HEK293 (cell line): ENCODE measurements around the gene ATAD2B.

Experiments
- CTCF ChIA-PET: fragments of 350-600 bp; formaldehyde crosslinking; extraction: SDS; loops from one replicate; lab custom pipeline; 2021; ENCODE audit warnings: antibody characterized with exemption; lab: Yijun Ruan, JAX
- POLR2A ChIA-PET: fragments of 300-600 bp; formaldehyde crosslinking; extraction: SDS; loops from one replicate; lab custom pipeline; 2020; ENCODE audit warnings: antibody characterized with exemption, inconsistent platforms; lab: Yijun Ruan, JAX
- H3K27ac ChIP-seq: fragments of 200-500 bp; sonication (Bioruptor generic); 2 replicates; pipeline ENCODE4 v1.5.1; 2014; ENCODE audit warnings: low read depth, low read length, control low read depth, inconsistent platforms; ENCODE audit errors: extremely low read depth
- H3K36me3 ChIP-seq, 2 experiments: fragments of 200-500 bp in 1 of 2; sonication (Bioruptor generic) in 1 of 2; 1 replicate in 1 of 2; 2 replicates in 1 of 2; pipeline ENCODE4 v1.5.1; 2014 to 2017; ENCODE audit warnings: inconsistent platforms in 2 of 2, low read length in 2 of 2; ENCODE audit not compliant: control insufficient read depth in 2 of 2, insufficient read depth in 1 of 2
- H3K4me1 ChIP-seq: fragments of 200-500 bp; sonication (Bioruptor generic); 2 replicates; pipeline ENCODE4 v1.5.1; 2014; ENCODE audit warnings: mild to moderate bottlenecking, low read length, inconsistent platforms; ENCODE audit not compliant: control insufficient read depth, insufficient read depth
- H3K4me3 ChIP-seq: 2 replicates; pipeline ENCODE4 v1.5.1; 2011; ENCODE audit warnings: low read depth, mild to moderate bottlenecking, control low read depth, low read length, moderate library complexity
- H3K9me3 ChIP-seq: fragments of 200-500 bp; sonication (Bioruptor generic); 2 replicates; pipeline ENCODE4 v1.5.1; 2014; ENCODE audit warnings: low read depth, low read length, inconsistent platforms; ENCODE audit not compliant: control insufficient read depth, insufficient read depth
- KLF9 ChIP-seq: fragments of 450-650 bp; formaldehyde crosslinking; IDR thresholded peaks from 2 replicates; pipeline ENCODE4 v1.5.1; 2016; ENCODE audit warnings: missing biosample characterization, missing genetic modification characterization, low read depth
- TCF7L2 ChIP-seq: IDR thresholded peaks from 2 replicates; pipeline ENCODE4 v1.6.1; 2011; ENCODE audit warnings: low read depth, mild to moderate bottlenecking, inconsistent platforms, low read length, moderate library complexity, borderline replicate concordance
- WT1 ChIP-seq: fragments of 450-650 bp; formaldehyde crosslinking; IDR thresholded peaks from 2 replicates; pipeline ENCODE4 v1.5.1; 2016; ENCODE audit warnings: missing biosample characterization, missing genetic modification characterization
- ZNF138 ChIP-seq: fragments of 450-650 bp; formaldehyde crosslinking; IDR thresholded peaks from 2 replicates; pipeline ENCODE4 v1.5.1; 2016; ENCODE audit warnings: missing biosample characterization, missing genetic modification characterization, borderline replicate concordance
- ZNF214 ChIP-seq: fragments of 450-650 bp; formaldehyde crosslinking; IDR thresholded peaks from 2 replicates; pipeline ENCODE4 v1.5.1; 2017; ENCODE audit warnings: missing biosample characterization, mild to moderate bottlenecking, missing genetic modification characterization, borderline replicate concordance
- ZNF350 ChIP-seq: fragments of 450-650 bp; formaldehyde crosslinking; IDR thresholded peaks from 2 replicates; pipeline ENCODE4 v1.5.0; 2017; ENCODE audit warnings: missing biosample characterization, mild to moderate bottlenecking, missing genetic modification characterization
- ZNF37A ChIP-seq: fragments of 450-650 bp; IDR thresholded peaks from 2 replicates; pipeline ENCODE4 v1.5.1; 2018; ENCODE audit warnings: missing biosample characterization, missing genetic modification characterization
- ZNF394 ChIP-seq: fragments of 450-650 bp; formaldehyde crosslinking; IDR thresholded peaks from 2 replicates; pipeline ENCODE4 v1.5.1; 2016; ENCODE audit warnings: missing biosample characterization, missing genetic modification characterization, mild to moderate bottlenecking, moderate library complexity, borderline replicate concordance
- ZNF510 ChIP-seq: fragments of 450-650 bp; formaldehyde crosslinking; IDR thresholded peaks from 2 replicates; pipeline ENCODE4 v1.5.1; 2018; ENCODE audit warnings: mild to moderate bottlenecking, missing genetic modification characterization, missing biosample characterization; ENCODE audit not compliant: insufficient replicate concordance
- ZNF555 ChIP-seq: fragments of 450-650 bp; formaldehyde crosslinking; conservative IDR thresholded peaks from 2 replicates; pipeline ENCODE4 v1.5.1; 2017; ENCODE audit warnings: missing biosample characterization, mild to moderate bottlenecking, missing genetic modification characterization, inconsistent platforms
- ZNF585B ChIP-seq: fragments of 450-650 bp; formaldehyde crosslinking; IDR thresholded peaks from 2 replicates; pipeline ENCODE4 v1.5.1; 2016; ENCODE audit warnings: missing biosample characterization, missing genetic modification characterization
- ZNF600 ChIP-seq: fragments of 450-650 bp; formaldehyde crosslinking; IDR thresholded peaks from 2 replicates; pipeline ENCODE4 v1.5.1; 2016; ENCODE audit warnings: missing biosample characterization, missing genetic modification characterization
- ZNF610 ChIP-seq: fragments of 450-650 bp; formaldehyde crosslinking; IDR thresholded peaks from 2 replicates; pipeline ENCODE4 v1.5.1; 2016; ENCODE audit warnings: missing biosample characterization, missing genetic modification characterization, borderline replicate concordance
- ZNF768 ChIP-seq: fragments of 450-650 bp; formaldehyde crosslinking; IDR thresholded peaks from 2 replicates; pipeline ENCODE4 v1.5.1; 2018; ENCODE audit warnings: missing biosample characterization, mild to moderate bottlenecking, missing genetic modification characterization
- ZNF830 ChIP-seq: fragments of 450-650 bp; IDR thresholded peaks from 2 replicates; pipeline ENCODE4 v1.5.0; 2018; ENCODE audit warnings: missing biosample characterization, missing genetic modification characterization, low read depth, mild to moderate bottlenecking, moderate library complexity
- ZNF843 ChIP-seq: fragments of 450-650 bp; formaldehyde crosslinking; IDR thresholded peaks from 2 replicates; pipeline ENCODE4 v1.5.1; 2016; ENCODE audit warnings: missing biosample characterization, missing genetic modification characterization
- TF ChIP-seq, protein P1 (sequence below): fragments of 450-650 bp; IDR thresholded peaks from 2 replicates; pipeline ENCODE4 v1.5.1; 2018; ENCODE audit warnings: missing biosample characterization, mild to moderate bottlenecking, missing genetic modification characterization
- TF ChIP-seq, protein P2 (sequence below): fragments of 450-650 bp; formaldehyde crosslinking; IDR thresholded peaks from 2 replicates; pipeline ENCODE4 v1.5.1; 2017; ENCODE audit warnings: missing biosample characterization, mild to moderate bottlenecking, missing genetic modification characterization, moderate library complexity
- TF ChIP-seq, protein P3 (sequence below): fragments of 450-650 bp; formaldehyde crosslinking; conservative IDR thresholded peaks from 2 replicates; pipeline ENCODE4 v1.5.1; 2016; ENCODE audit warnings: low read depth, missing biosample characterization, missing genetic modification characterization
- TF ChIP-seq, protein P4 (sequence below): fragments of 450-650 bp; formaldehyde crosslinking; IDR thresholded peaks from 2 replicates; pipeline ENCODE4 v1.5.1; 2016; ENCODE audit warnings: missing biosample characterization, missing genetic modification characterization
- TF ChIP-seq, protein P5 (sequence below): fragments of 450-650 bp; formaldehyde crosslinking; IDR thresholded peaks from 2 replicates; pipeline ENCODE4 v1.5.1; 2016; ENCODE audit warnings: missing biosample characterization, missing genetic modification characterization

The ATAD2B gene

DNA sequence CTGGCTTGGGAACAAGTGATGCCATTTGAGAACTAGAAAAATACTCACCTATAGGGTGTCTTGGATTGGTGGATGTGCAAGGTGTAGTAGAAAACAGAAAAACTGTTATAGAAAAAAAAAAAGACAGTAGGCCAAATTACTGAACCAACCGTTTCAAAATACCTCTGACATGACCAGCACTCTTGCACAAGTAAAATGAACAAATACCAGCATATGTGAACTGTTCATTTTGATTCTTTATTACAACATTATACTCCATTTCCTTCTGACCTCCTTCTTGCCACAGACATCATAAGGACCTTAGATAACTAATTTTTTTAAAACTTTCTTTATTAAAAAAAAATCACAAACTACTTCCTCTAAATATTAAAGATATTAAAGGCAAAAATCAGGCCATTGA, 125.5 kb downstream of the ATAD2B start:
- POLR2A ChIA-PET = no interaction called here
- H3K27ac ChIP-seq = no peak overlapping the region
- TF ChIP-seq, protein P1, sequence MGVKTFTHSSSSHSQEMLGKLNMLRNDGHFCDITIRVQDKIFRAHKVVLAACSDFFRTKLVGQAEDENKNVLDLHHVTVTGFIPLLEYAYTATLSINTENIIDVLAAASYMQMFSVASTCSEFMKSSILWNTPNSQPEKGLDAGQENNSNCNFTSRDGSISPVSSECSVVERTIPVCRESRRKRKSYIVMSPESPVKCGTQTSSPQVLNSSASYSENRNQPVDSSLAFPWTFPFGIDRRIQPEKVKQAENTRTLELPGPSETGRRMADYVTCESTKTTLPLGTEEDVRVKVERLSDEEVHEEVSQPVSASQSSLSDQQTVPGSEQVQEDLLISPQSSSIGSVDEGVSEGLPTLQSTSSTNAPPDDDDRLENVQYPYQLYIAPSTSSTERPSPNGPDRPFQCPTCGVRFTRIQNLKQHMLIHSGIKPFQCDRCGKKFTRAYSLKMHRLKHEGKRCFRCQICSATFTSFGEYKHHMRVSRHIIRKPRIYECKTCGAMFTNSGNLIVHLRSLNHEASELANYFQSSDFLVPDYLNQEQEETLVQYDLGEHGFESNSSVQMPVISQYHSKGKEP = no peak
- CTCF ChIA-PET = interaction anchor here (0.7 to 1.4 kb wide), 2 partner anchors 15 to 22 kb away, joined by 3 read pairs; no protein-coding TSS in a partner anchor
- no peaks in the 10 kb centered on the region for H3K36me3 ChIP-seq
- H3K4me1 ChIP-seq = peaks cover 16% of the 10 kb centered on the region
- no peaks in the 10 kb centered on the region for H3K9me3 ChIP-seq
- no peak overlapping the region for H3K4me3 ChIP-seq

DNA sequence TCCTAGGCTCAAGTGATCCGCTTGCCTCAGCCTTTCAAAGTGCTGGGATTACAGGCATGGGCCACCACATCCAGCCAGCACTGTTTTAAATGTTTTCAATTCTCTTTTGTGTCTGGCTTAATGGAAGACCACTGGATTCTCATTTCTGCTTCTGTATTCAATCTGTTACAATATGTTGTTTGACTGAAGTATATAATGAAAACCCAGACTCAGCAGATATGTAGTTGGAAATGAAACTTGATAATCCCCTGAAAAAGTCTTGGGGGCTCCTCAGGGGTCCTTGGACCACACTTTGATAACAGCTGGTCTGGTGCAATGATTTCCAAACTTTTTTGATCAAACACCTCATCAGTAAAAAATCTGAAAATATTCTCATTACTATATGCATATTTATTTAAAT, 132.7 kb downstream of the ATAD2B start:
- no peak overlapping the region for H3K4me3 ChIP-seq
- H3K36me3 ChIP-seq = no peaks in the 10 kb centered on the region
- TF ChIP-seq WT1 (tag by site-specific recombination) (no peak), ZNF830 (tag by site-specific recombination) (no peak), TCF7L2 (no peak), ZNF600 (no peak), ZNF555 (tag by site-specific recombination) (no peak), KLF9 (no peak), ZNF350 (no peak), ZNF585B (tag by site-specific recombination) (no peak), ZNF394 (tag by site-specific recombination) (no peak), ZNF768 (no peak)
- TF ChIP-seq, protein P2, sequence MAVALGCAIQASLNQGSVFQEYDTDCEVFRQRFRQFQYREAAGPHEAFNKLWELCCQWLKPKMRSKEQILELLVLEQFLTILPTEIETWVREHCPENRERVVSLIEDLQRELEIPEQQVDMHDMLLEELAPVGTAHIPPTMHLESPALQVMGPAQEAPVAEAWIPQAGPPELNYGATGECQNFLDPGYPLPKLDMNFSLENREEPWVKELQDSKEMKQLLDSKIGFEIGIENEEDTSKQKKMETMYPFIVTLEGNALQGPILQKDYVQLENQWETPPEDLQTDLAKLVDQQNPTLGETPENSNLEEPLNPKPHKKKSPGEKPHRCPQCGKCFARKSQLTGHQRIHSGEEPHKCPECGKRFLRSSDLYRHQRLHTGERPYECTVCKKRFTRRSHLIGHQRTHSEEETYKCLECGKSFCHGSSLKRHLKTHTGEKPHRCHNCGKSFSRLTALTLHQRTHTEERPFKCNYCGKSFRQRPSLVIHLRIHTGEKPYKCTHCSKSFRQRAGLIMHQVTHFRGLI (tag by site-specific recombination) = no peak
- TF ChIP-seq, protein P3, sequence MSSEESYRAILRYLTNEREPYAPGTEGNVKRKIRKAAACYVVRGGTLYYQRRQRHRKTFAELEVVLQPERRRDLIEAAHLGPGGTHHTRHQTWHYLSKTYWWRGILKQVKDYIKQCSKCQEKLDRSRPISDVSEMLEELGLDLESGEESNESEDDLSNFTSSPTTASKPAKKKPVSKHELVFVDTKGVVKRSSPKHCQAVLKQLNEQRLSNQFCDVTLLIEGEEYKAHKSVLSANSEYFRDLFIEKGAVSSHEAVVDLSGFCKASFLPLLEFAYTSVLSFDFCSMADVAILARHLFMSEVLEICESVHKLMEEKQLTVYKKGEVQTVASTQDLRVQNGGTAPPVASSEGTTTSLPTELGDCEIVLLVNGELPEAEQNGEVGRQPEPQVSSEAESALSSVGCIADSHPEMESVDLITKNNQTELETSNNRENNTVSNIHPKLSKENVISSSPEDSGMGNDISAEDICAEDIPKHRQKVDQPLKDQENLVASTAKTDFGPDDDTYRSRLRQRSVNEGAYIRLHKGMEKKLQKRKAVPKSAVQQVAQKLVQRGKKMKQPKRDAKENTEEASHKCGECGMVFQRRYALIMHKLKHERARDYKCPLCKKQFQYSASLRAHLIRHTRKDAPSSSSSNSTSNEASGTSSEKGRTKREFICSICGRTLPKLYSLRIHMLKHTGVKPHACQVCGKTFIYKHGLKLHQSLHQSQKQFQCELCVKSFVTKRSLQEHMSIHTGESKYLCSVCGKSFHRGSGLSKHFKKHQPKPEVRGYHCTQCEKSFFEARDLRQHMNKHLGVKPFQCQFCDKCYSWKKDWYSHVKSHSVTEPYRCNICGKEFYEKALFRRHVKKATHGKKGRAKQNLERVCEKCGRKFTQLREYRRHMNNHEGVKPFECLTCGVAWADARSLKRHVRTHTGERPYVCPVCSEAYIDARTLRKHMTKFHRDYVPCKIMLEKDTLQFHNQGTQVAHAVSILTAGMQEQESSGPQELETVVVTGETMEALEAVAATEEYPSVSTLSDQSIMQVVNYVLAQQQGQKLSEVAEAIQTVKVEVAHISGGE (tag by site-specific recombination) = no peak
- H3K9me3 ChIP-seq = no peaks in the 10 kb centered on the region
- H3K4me1 ChIP-seq = no peaks in the 10 kb centered on the region
- H3K27ac ChIP-seq = no peak overlapping the region
- POLR2A ChIA-PET = no interaction called here
- CTCF ChIA-PET = interaction anchor here (0.6 kb wide), 1 partner anchor 133 kb away, joined by 3 read pairs; the partner anchor contains the start of gene ATAD2B

DNA sequence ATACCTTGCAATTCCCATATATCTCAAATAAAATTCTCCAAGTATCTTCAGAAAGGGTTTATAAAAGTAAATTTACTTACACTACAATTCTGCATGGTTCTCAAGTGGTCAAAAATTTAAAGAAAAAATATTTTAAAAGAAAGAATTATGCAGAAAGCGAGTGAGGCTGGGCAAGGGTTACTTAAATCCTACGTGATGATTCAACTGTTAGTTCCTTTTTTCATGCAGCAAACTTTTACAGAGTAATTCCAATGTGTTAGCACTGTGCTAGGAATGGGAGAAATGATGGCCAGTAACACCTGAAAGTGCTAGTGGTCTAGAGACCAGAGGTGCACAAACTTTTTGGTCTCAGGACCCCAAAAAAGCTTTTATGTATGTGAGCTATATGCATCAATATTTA, 133.4 kb downstream of the ATAD2B start:
- Histone ChIP-seq H3K4me3 (no peak overlapping the region), H3K9me3 (no peaks in the 10 kb centered on the region), H3K36me3 (no peaks in the 10 kb centered on the region), H3K4me1 (no peaks in the 10 kb centered on the region), H3K27ac (no peak overlapping the region)
- CTCF ChIA-PET = no interaction called here
- POLR2A ChIA-PET = no interaction called here
- TF ChIP-seq, protein P4, sequence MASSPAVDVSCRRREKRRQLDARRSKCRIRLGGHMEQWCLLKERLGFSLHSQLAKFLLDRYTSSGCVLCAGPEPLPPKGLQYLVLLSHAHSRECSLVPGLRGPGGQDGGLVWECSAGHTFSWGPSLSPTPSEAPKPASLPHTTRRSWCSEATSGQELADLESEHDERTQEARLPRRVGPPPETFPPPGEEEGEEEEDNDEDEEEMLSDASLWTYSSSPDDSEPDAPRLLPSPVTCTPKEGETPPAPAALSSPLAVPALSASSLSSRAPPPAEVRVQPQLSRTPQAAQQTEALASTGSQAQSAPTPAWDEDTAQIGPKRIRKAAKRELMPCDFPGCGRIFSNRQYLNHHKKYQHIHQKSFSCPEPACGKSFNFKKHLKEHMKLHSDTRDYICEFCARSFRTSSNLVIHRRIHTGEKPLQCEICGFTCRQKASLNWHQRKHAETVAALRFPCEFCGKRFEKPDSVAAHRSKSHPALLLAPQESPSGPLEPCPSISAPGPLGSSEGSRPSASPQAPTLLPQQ = no peak
- TF ChIP-seq ZNF214 (no peak), ZNF138 (tag by site-specific recombination) (no peak), ZNF843 (no peak), ZNF610 (tag by site-specific recombination) (no peak), ZNF37A (tag by site-specific recombination) (no peak), ZNF510 (no peak)
- TF ChIP-seq, protein P5, sequence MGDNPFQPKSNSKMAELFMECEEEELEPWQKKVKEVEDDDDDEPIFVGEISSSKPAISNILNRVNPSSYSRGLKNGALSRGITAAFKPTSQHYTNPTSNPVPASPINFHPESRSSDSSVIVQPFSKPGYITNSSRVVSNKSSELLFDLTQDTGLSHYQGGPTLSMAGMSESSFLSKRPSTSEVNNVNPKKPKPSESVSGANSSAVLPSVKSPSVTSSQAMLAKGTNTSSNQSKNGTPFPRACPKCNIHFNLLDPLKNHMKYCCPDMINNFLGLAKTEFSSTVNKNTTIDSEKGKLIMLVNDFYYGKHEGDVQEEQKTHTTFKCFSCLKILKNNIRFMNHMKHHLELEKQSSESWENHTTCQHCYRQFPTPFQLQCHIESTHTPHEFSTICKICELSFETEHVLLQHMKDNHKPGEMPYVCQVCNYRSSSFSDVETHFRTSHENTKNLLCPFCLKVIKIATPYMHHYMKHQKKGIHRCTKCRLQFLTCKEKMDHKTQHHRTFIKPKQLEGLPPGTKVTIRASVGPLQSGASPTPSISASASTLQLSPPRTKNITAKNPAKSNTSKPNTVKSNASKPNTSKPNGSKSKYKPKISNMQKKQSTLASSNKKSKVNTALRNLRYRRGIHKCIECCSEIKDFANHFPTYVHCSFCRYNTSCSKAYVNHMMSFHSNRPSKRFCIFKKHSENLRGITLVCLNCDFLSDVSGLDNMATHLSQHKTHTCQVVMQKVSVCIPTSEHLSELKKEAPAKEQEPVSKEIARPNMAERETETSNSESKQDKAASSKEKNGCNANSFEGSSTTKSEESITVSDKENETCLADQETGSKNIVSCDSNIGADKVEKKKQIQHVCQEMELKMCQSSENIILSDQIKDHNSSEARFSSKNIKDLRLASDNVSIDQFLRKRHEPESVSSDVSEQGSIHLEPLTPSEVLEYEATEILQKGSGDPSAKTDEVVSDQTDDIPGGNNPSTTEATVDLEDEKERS (tag by site-specific recombination) = no peak
